Liver (tissue), 9 donors: Measurements from ENCODE around the gene XG. TPM values are rescaled to one million over a fixed set of nuclear protein-coding genes. Genes with fewer than 3 reads are reported as not detected.

Experiments used
- DNase-seq: peaks from one replicate; pipeline ENCODE4 v3.0.0-alpha.2; 2017; ENCODE audit warnings: low spot score
- H3K27ac ChIP-seq, 2 donors: one replicate each; pipeline ENCODE4 v1.7.0; 2013; ENCODE audit warnings: inconsistent platforms in 2 of 2, low read length in 2 of 2, control low read depth in 1 of 2, low read depth in 1 of 2, mild to moderate bottlenecking in 1 of 2
- H3K27me3 ChIP-seq, 4 donors: one replicate each; pipeline versions ENCODE4 v1.6.1 to v1.7.0; 2013; ENCODE audit warnings: low read length in 3 of 4, inconsistent platforms in 1 of 4, mild to moderate bottlenecking in 1 of 4, moderate library complexity in 1 of 4; ENCODE audit not compliant: control insufficient read depth in 4 of 4, insufficient read depth in 4 of 4
- H3K36me3 ChIP-seq, 4 donors: one replicate each; pipeline versions ENCODE4 v1.6.1 to v1.7.0; 2013; ENCODE audit warnings: low read length in 3 of 4, mild to moderate bottlenecking in 3 of 4, low read depth in 1 of 4, moderate library complexity in 1 of 4; ENCODE audit not compliant: control insufficient read depth in 4 of 4, insufficient read depth in 3 of 4
- H3K4me1 ChIP-seq, 4 donors: one replicate each; pipeline versions ENCODE4 v1.6.1 to v1.7.0; 2013; ENCODE audit warnings: low read length in 3 of 4, mild to moderate bottlenecking in 3 of 4, moderate library complexity in 1 of 4; ENCODE audit not compliant: control insufficient read depth in 4 of 4, insufficient read depth in 4 of 4
- H3K4me3 ChIP-seq, 3 donors: one replicate each; pipeline versions ENCODE4 v1.6.1 to v1.7.0; 2013; ENCODE audit warnings: low read length in 3 of 3, control low read depth in 1 of 3, low read depth in 1 of 3, mild to moderate bottlenecking in 1 of 3
- H3K9ac ChIP-seq, 2 donors: one replicate each; pipeline ENCODE4 v1.7.0; 2013; ENCODE audit warnings: low read length in 2 of 2, mild to moderate bottlenecking in 2 of 2, moderate library complexity in 2 of 2, control low read depth in 1 of 2, low read depth in 1 of 2
- H3K9me3 ChIP-seq, 4 donors: one replicate each; pipeline versions ENCODE4 v1.6.1 to v1.7.0; 2013; ENCODE audit warnings: low read length in 3 of 4; ENCODE audit not compliant: control insufficient read depth in 4 of 4
- EGR1 ChIP-seq, 2 donors: IDR thresholded peaks; 2 replicates each; pipeline ENCODE4 v1.6.1; 2016 to 2018; ENCODE audit warnings: antibody characterized with exemption in 2 of 2, low read depth in 2 of 2
- HNF4G ChIP-seq: IDR thresholded peaks from 2 replicates; pipeline ENCODE4 v1.6.1; 2016; ENCODE audit warnings: antibody characterized with exemption
- JUND ChIP-seq, 2 donors: IDR thresholded peaks; 2 replicates each; pipeline ENCODE4 v1.6.1; 2016; ENCODE audit warnings: antibody characterized with exemption in 2 of 2
- RAD21 ChIP-seq, 2 donors: IDR thresholded peaks; 2 replicates each; pipeline ENCODE4 v1.6.1; 2016; ENCODE audit warnings: antibody characterized with exemption in 2 of 2, mild to moderate bottlenecking in 2 of 2
- TAF1 ChIP-seq: conservative IDR thresholded peaks from 2 replicates; pipeline ENCODE4 v1.6.1; 2016; ENCODE audit warnings: antibody characterized with exemption, mild to moderate bottlenecking
- YY1 ChIP-seq: IDR thresholded peaks from 2 replicates; pipeline ENCODE4 v1.6.1; 2016; ENCODE audit warnings: antibody characterized with exemption, mild to moderate bottlenecking
- WGBS: extraction: QIAGEN DNeasy Blood & Tissue Kit; methylation state at CpG from one replicate; pipeline ENCODE4 v1.1.7; 2013; 5-methylcytosine and 5-hydroxymethylcytosine counted together
- polyA plus RNA-seq, 2 donors: library from polyadenylated mRNA; stranded (reverse) in 1 of 2; unstranded in 1 of 2; fragments of 200-250 nt in 1 of 2; fragments of >200 nt in 1 of 2; fragmentation: Nextera tagmentation in 1 of 2; extraction: Ambion mirVana in 1 of 2; gene quantifications; one replicate each; pipeline versions ENCODE4 v1.2.1 to v1.2.3, GENCODE V29; 2013 to 2015
- total RNA-seq, 2 donors: library from RNA; depleted of rRNA; stranded (reverse); fragments of >200 nt; gene quantifications; one replicate each; pipeline ENCODE4 v1.2.3, GENCODE V29; 2014
- TF ChIP-seq, protein P1 (sequence below): IDR thresholded peaks from 2 replicates; pipeline ENCODE4 v1.6.1; 2016; ENCODE audit warnings: antibody characterized with exemption
- TF ChIP-seq, protein P2 (sequence below): IDR thresholded peaks from 2 replicates; pipeline ENCODE4 v1.6.1; 2016; ENCODE audit warnings: antibody characterized with exemption
- donor health status: healthy.
- donor health status: healthy.
- donor health status: healthy.
- donor health status: healthy.
- donor health status: healthy.

The XG gene
- total and polyA plus RNA-seq, 4 donors = 0.02 to 0.93 (median 0.74) TPM; not detected in 1

DNA sequence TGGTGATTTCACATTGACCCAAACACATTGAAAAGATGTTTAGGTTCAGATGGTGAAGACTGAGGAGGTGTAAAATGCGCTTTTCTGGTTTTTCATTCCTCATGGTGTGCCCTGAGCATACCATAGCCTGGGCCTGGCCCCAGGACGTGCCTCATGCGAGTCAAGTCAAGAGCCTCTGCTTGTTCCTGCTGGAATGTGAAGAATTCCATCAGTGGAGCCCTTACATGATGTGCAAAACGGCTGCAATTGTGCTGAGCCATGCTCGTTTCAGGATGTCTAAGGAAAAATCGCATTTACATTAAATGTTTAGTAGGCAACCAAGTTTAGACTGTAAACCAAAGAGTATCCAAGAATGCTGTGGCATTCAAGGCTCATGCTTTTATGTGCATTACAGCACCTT is 111.8 kb downstream of the XG start:
- WGBS = 89% methylated on average over 6 of the region's 6 CpGs

More for the DNA sequence above, 111.8 kb downstream of the XG start:
- H3K4me1 ChIP-seq = no peaks in the 10 kb centered on the region
- no peaks in the 10 kb centered on the region for H3K9me3 ChIP-seq
- TF ChIP-seq, protein P1, sequence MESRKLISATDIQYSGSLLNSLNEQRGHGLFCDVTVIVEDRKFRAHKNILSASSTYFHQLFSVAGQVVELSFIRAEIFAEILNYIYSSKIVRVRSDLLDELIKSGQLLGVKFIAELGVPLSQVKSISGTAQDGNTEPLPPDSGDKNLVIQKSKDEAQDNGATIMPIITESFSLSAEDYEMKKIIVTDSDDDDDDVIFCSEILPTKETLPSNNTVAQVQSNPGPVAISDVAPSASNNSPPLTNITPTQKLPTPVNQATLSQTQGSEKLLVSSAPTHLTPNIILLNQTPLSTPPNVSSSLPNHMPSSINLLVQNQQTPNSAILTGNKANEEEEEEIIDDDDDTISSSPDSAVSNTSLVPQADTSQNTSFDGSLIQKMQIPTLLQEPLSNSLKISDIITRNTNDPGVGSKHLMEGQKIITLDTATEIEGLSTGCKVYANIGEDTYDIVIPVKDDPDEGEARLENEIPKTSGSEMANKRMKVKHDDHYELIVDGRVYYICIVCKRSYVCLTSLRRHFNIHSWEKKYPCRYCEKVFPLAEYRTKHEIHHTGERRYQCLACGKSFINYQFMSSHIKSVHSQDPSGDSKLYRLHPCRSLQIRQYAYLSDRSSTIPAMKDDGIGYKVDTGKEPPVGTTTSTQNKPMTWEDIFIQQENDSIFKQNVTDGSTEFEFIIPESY = no peak
- TF ChIP-seq RAD21 (IDR thresholded peaks at IDR 0.05) = no peak
- TF ChIP-seq TAF1 = no peak
- no peak for TF ChIP-seq JUND (IDR thresholded peaks at IDR 0.05)
- TF ChIP-seq, protein P2, sequence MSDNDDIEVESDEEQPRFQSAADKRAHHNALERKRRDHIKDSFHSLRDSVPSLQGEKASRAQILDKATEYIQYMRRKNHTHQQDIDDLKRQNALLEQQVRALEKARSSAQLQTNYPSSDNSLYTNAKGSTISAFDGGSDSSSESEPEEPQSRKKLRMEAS = no peak
- TF ChIP-seq HNF4G = no peak
- TF ChIP-seq EGR1 (IDR thresholded peaks at IDR 0.05; ENCODE audit: low read depth in 2 of 2) = no peak
- TF ChIP-seq YY1 = no peak
- no peak overlapping the region for H3K4me3 ChIP-seq
- no peak for DNase-seq
- no peak overlapping the region for H3K9ac ChIP-seq
- no peak overlapping the region for H3K27ac ChIP-seq
- no peaks in the 10 kb centered on the region for H3K27me3 ChIP-seq
- peaks cover 0 to 55% (median 21%) of the 10 kb centered on the region in 4 donors for H3K36me3 ChIP-seq

Other genes with a start within 250 kb of the XG start
- gene CD99, start 60.7 kb upstream of the XG start, total RNA-seq = 10 to 100 TPM; 49.9 to 62.7 TPM
- 100 to 1,000 TPM; 142 to 165 TPM for gene CD99, start 60.7 kb upstream of the XG start, polyA plus RNA-seq
- gene GYG2, start 76.9 kb downstream of the XG start, total RNA-seq = 10 to 100 TPM; 11.9 to 32.6 TPM
- 10 to 100 TPM; 11.3 to 16.7 TPM for gene GYG2, start 76.9 kb downstream of the XG start, polyA plus RNA-seq
- 10 to 100 TPM; 19.4 to 42.4 TPM for gene ARSD, start 177.3 kb downstream of the XG start, total RNA-seq
- gene ARSD, start 177.3 kb downstream of the XG start, polyA plus RNA-seq = 10 to 100 TPM; 11.3 to 19.5 TPM